NCI-H2029 (cell line): ENCODE measurements around the gene NASP.

Experiments used
- DNase-seq: peaks from one replicate; lab custom pipeline; 2025; lab: John Stamatoyannopoulos, UW

NASP gene

GRCh38 chr1:45667321-45668111 lies 83.7 kb downstream of the NASP start:
- DNase-seq, result no peak
